Measurements from ENCODE around the gene UBE2V1.

The UBE2V1 gene

GRCh38 chr20:50097843-50098242 lies 15.1 kb downstream of the UBE2V1 start:
- WGBS (ENCODE audit: extremely low coverage, insufficient coverage, insufficient read length), result no CpG with 5 or more reads among the region's 4 CpGs
- no peak overlapping the region for H4K12ac ChIP-seq (ENCODE audit: low read depth, low read length)

GRCh38 chr20:50096237-50096636 lies 16.7 kb downstream of the UBE2V1 start:
- Histone ChIP-seq H3K14ac (ENCODE audit: low read length) (no peak overlapping the region), H3K4me1 (ENCODE audit: control insufficient read depth in 1 of 2, insufficient read depth in 2 of 2, low read length in 2 of 2) (peaks cover 14 to 18% of the 10 kb centered on the region in 2 experiments), H3K23ac (ENCODE audit: low read length) (no peak overlapping the region), H3K27ac (ENCODE audit: low read depth, low read length) (peak overlapping the region; percentile 31), H4K8ac (ENCODE audit: low read depth, low read length) (no peak overlapping the region), H2AK5ac (ENCODE audit: low read length) (no peak overlapping the region), H2AFZ (ENCODE audit: insufficient read depth, low read length, poor library complexity) (no peak overlapping the region), H3K36me3 (ENCODE audit: control insufficient read depth in 1 of 2, insufficient read depth in 2 of 2, low read length in 2 of 2) (peaks cover 0 to 15% of the 10 kb centered on the region in 2 experiments), H3K27me3 (ENCODE audit: insufficient read depth, low read length) (no peaks in the 10 kb centered on the region), H4K12ac (ENCODE audit: low read depth, low read length) (no peak overlapping the region), H3K9me3 (ENCODE audit: insufficient read depth, low read depth, low read length) (no peaks in the 10 kb centered on the region), H3K18ac (ENCODE audit: low read length) (no peak overlapping the region), H3K4me2 (ENCODE audit: low read length) (no peak overlapping the region), H3K79me2 (ENCODE audit: control insufficient read depth, insufficient read depth, low read length, poor library complexity) (peaks cover 12% of the 10 kb centered on the region), H2BK120ac (ENCODE audit: insufficient read depth, low read length, poor library complexity) (no peak overlapping the region), H2BK5ac (ENCODE audit: low read depth, low read length, poor library complexity) (no peak overlapping the region), H3K4me3 (ENCODE audit: low read depth, low read length) (no peak overlapping the region), H4K91ac (ENCODE audit: low read depth, low read length) (no peak overlapping the region), H2BK12ac (ENCODE audit: low read length) (no peak overlapping the region), H3K9ac (ENCODE audit: low read length) (no peak overlapping the region), H3K79me1 (ENCODE audit: low read length) (peaks cover 2% of the 10 kb centered on the region), H3K4ac (ENCODE audit: low read depth, low read length) (no peak overlapping the region)
- no CpG with 5 or more reads among the region's 3 CpGs for WGBS (ENCODE audit: extremely low coverage, insufficient coverage, insufficient read length)
- DNase-seq, result no peak

More at GRCh38 chr20:50097843-50098242, 15.1 kb downstream of the UBE2V1 start:
- Histone ChIP-seq H2BK120ac (ENCODE audit: insufficient read depth, low read length, poor library complexity) (no peak overlapping the region), H3K4me2 (ENCODE audit: low read length) (no peak overlapping the region), H2AK5ac (ENCODE audit: low read length) (no peak overlapping the region), H3K27ac (ENCODE audit: low read depth, low read length) (no peak overlapping the region), H3K4ac (ENCODE audit: low read depth, low read length) (peak overlapping the region; percentile 54), H3K36me3 (ENCODE audit: control insufficient read depth in 1 of 2, insufficient read depth in 2 of 2, low read length in 2 of 2) (peaks cover 0 to 15% of the 10 kb centered on the region in 2 experiments), H3K9me3 (ENCODE audit: insufficient read depth, low read depth, low read length) (no peaks in the 10 kb centered on the region), H3K18ac (ENCODE audit: low read length) (no peak overlapping the region), H2BK12ac (ENCODE audit: low read length) (no peak overlapping the region), H3K4me1 (ENCODE audit: control insufficient read depth in 1 of 2, insufficient read depth in 2 of 2, low read length in 2 of 2) (peaks cover 12 to 16% of the 10 kb centered on the region in 2 experiments), H4K91ac (ENCODE audit: low read depth, low read length) (no peak overlapping the region), H3K4me3 (ENCODE audit: low read depth, low read length) (no peak overlapping the region), H3K23ac (ENCODE audit: low read length) (no peak overlapping the region), H3K27me3 (ENCODE audit: insufficient read depth, low read length) (no peaks in the 10 kb centered on the region), H3K79me1 (ENCODE audit: low read length) (peaks cover under 1% of the 10 kb centered on the region), H3K79me2 (ENCODE audit: control insufficient read depth, insufficient read depth, low read length, poor library complexity) (peaks cover 17% of the 10 kb centered on the region), H2BK5ac (ENCODE audit: low read depth, low read length, poor library complexity) (no peak overlapping the region), H2AFZ (ENCODE audit: insufficient read depth, low read length, poor library complexity) (no peak overlapping the region), H3K14ac (ENCODE audit: low read length) (no peak overlapping the region), H3K9ac (ENCODE audit: low read length) (no peak overlapping the region), H4K8ac (ENCODE audit: low read depth, low read length) (no peak overlapping the region)
- no peak for DNase-seq

- Histone ChIP-seq H3K9me3 (ENCODE audit: insufficient read depth, low read depth, low read length) (no peaks in the 10 kb centered on the region), H3K27me3 (ENCODE audit: insufficient read depth, low read length) (no peaks in the 10 kb centered on the region), H3K36me3 (ENCODE audit: control insufficient read depth in 1 of 2, insufficient read depth in 2 of 2, low read length in 2 of 2) (peaks cover 0 to 15% of the 10 kb centered on the region in 2 experiments), H2BK5ac (ENCODE audit: low read depth, low read length, poor library complexity) (peak overlapping the region; percentile 17), H3K27ac (ENCODE audit: low read depth, low read length) (peak overlapping the region; percentile 31), H3K4me2 (ENCODE audit: low read length) (no peak overlapping the region), H4K91ac (ENCODE audit: low read depth, low read length) (no peak overlapping the region), H4K12ac (ENCODE audit: low read depth, low read length) (no peak overlapping the region), H2BK12ac (ENCODE audit: low read length) (no peak overlapping the region), H3K4me1 (ENCODE audit: control insufficient read depth in 1 of 2, insufficient read depth in 2 of 2, low read length in 2 of 2) (peaks cover 14 to 18% of the 10 kb centered on the region in 2 experiments), H3K18ac (ENCODE audit: low read length) (no peak overlapping the region), H4K8ac (ENCODE audit: low read depth, low read length) (no peak overlapping the region), H3K23ac (ENCODE audit: low read length) (no peak overlapping the region), H2AK5ac (ENCODE audit: low read length) (no peak overlapping the region), H3K4me3 (ENCODE audit: low read depth, low read length) (no peak overlapping the region), H2BK120ac (ENCODE audit: insufficient read depth, low read length, poor library complexity) (no peak overlapping the region), H2AFZ (ENCODE audit: insufficient read depth, low read length, poor library complexity) (no peak overlapping the region), H3K79me1 (ENCODE audit: low read length) (peaks cover 2% of the 10 kb centered on the region), H3K9ac (ENCODE audit: low read length) (no peak overlapping the region), H3K4ac (ENCODE audit: low read depth, low read length) (no peak overlapping the region), H3K14ac (ENCODE audit: low read length) (no peak overlapping the region), H3K79me2 (ENCODE audit: control insufficient read depth, insufficient read depth, low read length, poor library complexity) (peaks cover 12% of the 10 kb centered on the region)
- no peak for DNase-seq
- no CpG with 5 or more reads among the region's 4 CpGs for WGBS (ENCODE audit: extremely low coverage, insufficient coverage, insufficient read length)
Observed at GRCh38 chr20:50095476-50096078, 17.4 kb downstream of the UBE2V1 start.

GRCh38 chr20:50094522-50094921 lies 18.4 kb downstream of the UBE2V1 start:
- Histone ChIP-seq H3K9ac (ENCODE audit: low read length) (no peak overlapping the region), H3K4me2 (ENCODE audit: low read length) (no peak overlapping the region), H3K4ac (ENCODE audit: low read depth, low read length) (no peak overlapping the region), H3K4me1 (ENCODE audit: control insufficient read depth in 1 of 2, insufficient read depth in 2 of 2, low read length in 2 of 2) (peaks cover 11 to 17% of the 10 kb centered on the region in 2 experiments), H3K79me1 (ENCODE audit: low read length) (peaks cover 4% of the 10 kb centered on the region), H3K4me3 (ENCODE audit: low read depth, low read length) (no peak overlapping the region), H3K14ac (ENCODE audit: low read length) (no peak overlapping the region), H4K91ac (ENCODE audit: low read depth, low read length) (no peak overlapping the region), H3K18ac (ENCODE audit: low read length) (no peak overlapping the region), H2BK120ac (ENCODE audit: insufficient read depth, low read length, poor library complexity) (no peak overlapping the region), H4K8ac (ENCODE audit: low read depth, low read length) (no peak overlapping the region), H3K36me3 (ENCODE audit: control insufficient read depth in 1 of 2, insufficient read depth in 2 of 2, low read length in 2 of 2) (peaks cover 3 to 18% of the 10 kb centered on the region in 2 experiments), H2BK12ac (ENCODE audit: low read length) (no peak overlapping the region), H3K23ac (ENCODE audit: low read length) (no peak overlapping the region), H4K12ac (ENCODE audit: low read depth, low read length) (no peak overlapping the region), H3K27me3 (ENCODE audit: insufficient read depth, low read length) (no peaks in the 10 kb centered on the region), H2BK5ac (ENCODE audit: low read depth, low read length, poor library complexity) (no peak overlapping the region), H3K27ac (ENCODE audit: low read depth, low read length) (no peak overlapping the region), H3K79me2 (ENCODE audit: control insufficient read depth, insufficient read depth, low read length, poor library complexity) (peaks cover 15% of the 10 kb centered on the region), H3K9me3 (ENCODE audit: insufficient read depth, low read depth, low read length) (no peaks in the 10 kb centered on the region), H2AFZ (ENCODE audit: insufficient read depth, low read length, poor library complexity) (no peak overlapping the region), H2AK5ac (ENCODE audit: low read length) (no peak overlapping the region)
- WGBS (ENCODE audit: extremely low coverage, insufficient coverage, insufficient read length), result no CpG with 5 or more reads among the region's 4 CpGs
- DNase-seq, result no peak
